IMR-90 (cell line): ENCODE data around the gene SLC7A7. TPM values are rescaled to one million over a fixed set of nuclear protein-coding genes. Genes with fewer than 3 reads are reported as not detected.

Experiments used
- CTCF ChIP-seq: conservative IDR thresholded peaks from 2 replicates; pipeline ENCODE4 v1.5.1; 2012; ENCODE audit warnings: mild to moderate bottlenecking, low read depth, low read length, improper control_type of control experiment
- polyA plus RNA-seq, 3 experiments: library from polyadenylated mRNA; depleted of rRNA; stranded (reverse); fragments of >200 nt; gene quantifications; 2 replicates each; pipeline ENCODE4 v1.2.3, GENCODE V29; 2012; ENCODE audit warnings: low replicate concordance in 1 of 3
- total RNA-seq: library from RNA; depleted of rRNA; stranded (reverse); fragments of >200 nt; gene quantifications from 2 replicates; pipeline ENCODE4 v1.2.3, GENCODE V29; 2012

Gene SLC7A7
- total and polyA plus RNA-seq, 2 of the 4 experiments (the other 2 are of a cell fraction), result 1.8 to 2.0 TPM

GRCh38 chr14:22850944-22851764, 35.9 kb upstream of the SLC7A7 start (continued):
- TF ChIP-seq CTCF, result no peak
